Measurements from ENCODE around the gene TAGLN3. TPM values are rescaled to one million over a fixed set of nuclear protein-coding genes. Genes with fewer than 3 reads are reported as not detected.

TAGLN3 gene
- total and polyA plus RNA-seq, 4 experiments from 2014 or later, result not detected

- Mint-ChIP-seq H3K4me1 (peaks cover 2 to 6% (median 4%) of the 10 kb centered on the region in 4 donors), H3K27ac (peak overlapping the region in 2 of 7 donors; percentile 43 to 44), H3K36me3 (no peaks in the 10 kb centered on the region), H3K4me3 (peak overlapping the region in 1 of 8 donors; percentile 11), H3K27me3 (no peaks in the 10 kb centered on the region), H3K9me3 (no peaks in the 10 kb centered on the region)
- Histone ChIP-seq H3K9me3 (ENCODE audit: control insufficient read depth in 1 of 2, low read length in 2 of 2) (no peaks in the 10 kb centered on the region), H3K4me1 (ENCODE audit: insufficient read depth, low read length) (no peaks in the 10 kb centered on the region), H3K4me3 (ENCODE audit: low read length in 2 of 2) (no peak overlapping the region), H3K27ac (ENCODE audit: low read depth, low read length) (no peak overlapping the region), H3K27me3 (ENCODE audit: insufficient read depth, low read length) (no peaks in the 10 kb centered on the region), H3K36me3 (ENCODE audit: insufficient read depth, low read length) (no peaks in the 10 kb centered on the region)
- ChIA-PET POLR2A (ENCODE audit: partially characterized antibody) (interaction anchor here (0.8 to 2.1 kb wide), 8 partner anchors 11 to 299 kb away, joined by 3 to 15 read pairs (median 4); partner anchors contain the start of genes ABHD10 and PHLDB2), CTCF (ENCODE audit: partially characterized antibody) (interaction anchor here (0.6 to 14.8 kb wide), 36 partner anchors 10 to 417 kb away, joined by 3 to 423 read pairs (median 4); partner anchors contain the start of gene ABHD10)
- DNase-seq, result peak; percentile 69 to 77 (median 69)
- intact Hi-C loops (cut with micrococcal nuclease), result loop anchor here (1.0 to 5.0 kb wide), 3 partner anchors 105 to 298 kb away; no protein-coding TSS in a partner anchor
These were observed 31.0 kb upstream of the TAGLN3 start for GRCh38 chr3:111967651-111968274.

GRCh38 chr3:111968319-111969054, 30.2 kb upstream of the TAGLN3 start:
- Mint-ChIP-seq H3K9me3 (no peaks in the 10 kb centered on the region), H3K27me3 (no peaks in the 10 kb centered on the region), H3K4me3 (no peak overlapping the region), H3K4me1 (peaks cover 2 to 6% (median 4%) of the 10 kb centered on the region in 4 donors), H3K36me3 (no peaks in the 10 kb centered on the region), H3K27ac (no peak overlapping the region)
- POLR2A ChIA-PET (ENCODE audit: partially characterized antibody), result interaction anchor here (0.8 to 2.1 kb wide), 5 partner anchors 23 to 300 kb away, joined by 3 to 15 read pairs (median 4); partner anchors contain the start of gene PHLDB2
- CTCF ChIA-PET (ENCODE audit: partially characterized antibody), result interaction anchor here (0.6 to 14.8 kb wide), 34 partner anchors 10 to 417 kb away, joined by 3 to 423 read pairs (median 4); partner anchors contain the start of gene ABHD10
- H3K27ac ChIP-seq (ENCODE audit: low read depth, low read length), result no peak overlapping the region
- no peaks in the 10 kb centered on the region for H3K9me3 ChIP-seq (ENCODE audit: control insufficient read depth in 1 of 2, low read length in 2 of 2)
- intact Hi-C loops (cut with micrococcal nuclease), result loop anchor here (5.0 kb wide), 1 partner anchor 106 kb away; no protein-coding TSS in a partner anchor
- no peak overlapping the region for H3K4me3 ChIP-seq (ENCODE audit: low read length in 2 of 2)
- H3K27me3 ChIP-seq (ENCODE audit: insufficient read depth, low read length), result no peaks in the 10 kb centered on the region
- no peaks in the 10 kb centered on the region for H3K36me3 ChIP-seq (ENCODE audit: insufficient read depth, low read length)
- DNase-seq, result no peak
- H3K4me1 ChIP-seq (ENCODE audit: insufficient read depth, low read length), result no peaks in the 10 kb centered on the region

GRCh38 chr3:111970376-111970775, 28.3 kb upstream of the TAGLN3 start:
- DNase-seq, result no peak
- no peak overlapping the region for H3K27ac ChIP-seq (ENCODE audit: low read depth, low read length)
- Mint-ChIP-seq H3K4me3 (no peak overlapping the region), H3K27ac (no peak overlapping the region), H3K9me3 (no peaks in the 10 kb centered on the region), H3K36me3 (peaks cover 0 to 1% of the 10 kb centered on the region in 2 donors), H3K4me1 (peaks cover 2 to 6% (median 4%) of the 10 kb centered on the region in 4 donors), H3K27me3 (no peaks in the 10 kb centered on the region)
- CTCF ChIA-PET (ENCODE audit: partially characterized antibody), result interaction anchor here (1.3 to 14.8 kb wide), 4 partner anchors 13 to 252 kb away, joined by 3 to 423 read pairs (median 32); no protein-coding TSS in a partner anchor
- intact Hi-C loops (cut with micrococcal nuclease), result loop anchor here (10.0 kb wide), 1 partner anchor 104 kb away; no protein-coding TSS in a partner anchor
- H3K4me3 ChIP-seq (ENCODE audit: low read length in 2 of 2), result no peak overlapping the region
- no peaks in the 10 kb centered on the region for H3K4me1 ChIP-seq (ENCODE audit: insufficient read depth, low read length)
- H3K9me3 ChIP-seq (ENCODE audit: control insufficient read depth in 1 of 2, low read length in 2 of 2), result no peaks in the 10 kb centered on the region
- H3K27me3 ChIP-seq (ENCODE audit: insufficient read depth, low read length), result no peaks in the 10 kb centered on the region
- H3K36me3 ChIP-seq (ENCODE audit: insufficient read depth, low read length), result no peaks in the 10 kb centered on the region
- POLR2A ChIA-PET (ENCODE audit: partially characterized antibody), result interaction anchor here (1.2 kb wide), 1 partner anchor 10 kb away, joined by 3 read pairs; no protein-coding TSS in a partner anchor

GRCh38 chr3:111971533-111972130, 27.1 kb upstream of the TAGLN3 start:
- Histone ChIP-seq H3K4me3 (ENCODE audit: low read length in 2 of 2) (no peak overlapping the region), H3K4me1 (ENCODE audit: insufficient read depth, low read length) (no peaks in the 10 kb centered on the region), H3K36me3 (ENCODE audit: insufficient read depth, low read length) (no peaks in the 10 kb centered on the region), H3K27me3 (ENCODE audit: insufficient read depth, low read length) (no peaks in the 10 kb centered on the region), H3K9me3 (ENCODE audit: control insufficient read depth in 1 of 2, low read length in 2 of 2) (no peaks in the 10 kb centered on the region), H3K27ac (ENCODE audit: low read depth, low read length) (no peak overlapping the region)
- peaks cover 2 to 6% (median 4%) of the 10 kb centered on the region in 4 donors for H3K4me1 Mint-ChIP-seq
- H3K27me3 Mint-ChIP-seq, result no peaks in the 10 kb centered on the region
- H3K36me3 Mint-ChIP-seq, result peaks cover 0 to 1% of the 10 kb centered on the region in 2 donors
- no peak overlapping the region for H3K27ac Mint-ChIP-seq
- intact Hi-C loops (cut with micrococcal nuclease), result loop anchor here (10.0 kb wide), 1 partner anchor 103 kb away; no protein-coding TSS in a partner anchor
- ChIA-PET POLR2A (ENCODE audit: partially characterized antibody) (interaction anchor here (1.2 kb wide), 1 partner anchor 8 kb away, joined by 3 read pairs; no protein-coding TSS in a partner anchor), CTCF (ENCODE audit: partially characterized antibody) (interaction anchor here (1.0 to 14.8 kb wide), 2 partner anchors 111 to 254 kb away, joined by 4 to 423 read pairs; no protein-coding TSS in a partner anchor)
- DNase-seq, result no peak
- no peaks in the 10 kb centered on the region for H3K9me3 Mint-ChIP-seq
- no peak overlapping the region for H3K4me3 Mint-ChIP-seq

- no peaks in the 10 kb centered on the region for H3K27me3 Mint-ChIP-seq
- H3K4me3 Mint-ChIP-seq, result no peak overlapping the region
- ChIA-PET POLR2A (ENCODE audit: partially characterized antibody) (no interaction called here), CTCF (ENCODE audit: partially characterized antibody) (interaction anchor here (0.6 to 14.8 kb wide), 3 partner anchors 14 to 255 kb away, joined by 3 to 423 read pairs (median 3); no protein-coding TSS in a partner anchor)
- Histone ChIP-seq H3K27me3 (ENCODE audit: insufficient read depth, low read length) (no peaks in the 10 kb centered on the region), H3K36me3 (ENCODE audit: insufficient read depth, low read length) (no peaks in the 10 kb centered on the region), H3K4me1 (ENCODE audit: insufficient read depth, low read length) (no peaks in the 10 kb centered on the region), H3K9me3 (ENCODE audit: control insufficient read depth in 1 of 2, low read length in 2 of 2) (no peaks in the 10 kb centered on the region), H3K27ac (ENCODE audit: low read depth, low read length) (no peak overlapping the region), H3K4me3 (ENCODE audit: low read length in 2 of 2) (no peak overlapping the region)
- H3K9me3 Mint-ChIP-seq, result no peaks in the 10 kb centered on the region
- no peaks in the 10 kb centered on the region for H3K4me1 Mint-ChIP-seq
- no peak for DNase-seq
- H3K27ac Mint-ChIP-seq, result no peak overlapping the region
- intact Hi-C loops (cut with micrococcal nuclease), result loop anchor here (10.0 kb wide), 1 partner anchor 102 kb away; no protein-coding TSS in a partner anchor
- peaks cover 0 to 1% of the 10 kb centered on the region in 2 donors for H3K36me3 Mint-ChIP-seq
These were observed 25.8 kb upstream of the TAGLN3 start for GRCh38 chr3:111972891-111973290.

- no peak for DNase-seq
- ChIA-PET POLR2A (ENCODE audit: partially characterized antibody) (no interaction called here), CTCF (ENCODE audit: partially characterized antibody) (interaction anchor here (0.9 to 1.7 kb wide), 5 partner anchors 14 to 359 kb away, joined by 3 to 8 read pairs (median 3); partner anchors contain the start of gene C3orf52)
- Histone ChIP-seq H3K9me3 (ENCODE audit: control insufficient read depth in 1 of 2, low read length in 2 of 2) (no peaks in the 10 kb centered on the region), H3K4me3 (ENCODE audit: low read length in 2 of 2) (no peak overlapping the region), H3K27ac (ENCODE audit: low read depth, low read length) (no peak overlapping the region), H3K4me1 (ENCODE audit: insufficient read depth, low read length) (peaks cover 11% of the 10 kb centered on the region), H3K27me3 (ENCODE audit: insufficient read depth, low read length) (no peaks in the 10 kb centered on the region), H3K36me3 (ENCODE audit: insufficient read depth, low read length) (no peaks in the 10 kb centered on the region)
- no peak overlapping the region for H3K4me3 Mint-ChIP-seq
- H3K27ac Mint-ChIP-seq, result no peak overlapping the region
- H3K4me1 Mint-ChIP-seq, result peaks cover 8 to 15% (median 10%) of the 10 kb centered on the region in 4 donors
- intact Hi-C loops (cut with micrococcal nuclease), result loop anchor here (5.0 to 10.0 kb wide), 2 partner anchors 100 to 428 kb away; no protein-coding TSS in a partner anchor
- H3K9me3 Mint-ChIP-seq, result no peaks in the 10 kb centered on the region
- H3K27me3 Mint-ChIP-seq, result no peaks in the 10 kb centered on the region
- peaks cover 0 to 10% of the 10 kb centered on the region in 2 donors for H3K36me3 Mint-ChIP-seq
These were observed 23.6 kb upstream of the TAGLN3 start for GRCh38 chr3:111975131-111975530.
